ENCODE data around the gene PCDHGA2.

- TF ChIP-seq CTCF (IDR thresholded peaks at IDR 0.05; ENCODE audit: insufficient read depth, low read length, poor library complexity, severe bottlenecking) = no peak
- TF ChIP-seq EZH2phosphoT487 (conservative IDR thresholded peaks at IDR 0.05; ENCODE audit: low read length) = no peak
These were observed 44.8 kb downstream of the PCDHGA2 start for GRCh38 chr5:141383345-141383744.
